NCI-H146 treated with DMSO at 0.1 percent for 48 hours (cell line): ENCODE data around the gene BPI.
"Not testable (repeated sequence)": the region's sequence is repeated elsewhere in the genome, so short reads cannot be mapped to it uniquely, and the experiment has no call there.

ENCODE experiments used
- DNase-seq: peaks from one replicate; lab custom pipeline; 2025; ENCODE audit not compliant: unreplicated experiment; lab: John Stamatoyannopoulos, UW

BPI gene

DNA sequence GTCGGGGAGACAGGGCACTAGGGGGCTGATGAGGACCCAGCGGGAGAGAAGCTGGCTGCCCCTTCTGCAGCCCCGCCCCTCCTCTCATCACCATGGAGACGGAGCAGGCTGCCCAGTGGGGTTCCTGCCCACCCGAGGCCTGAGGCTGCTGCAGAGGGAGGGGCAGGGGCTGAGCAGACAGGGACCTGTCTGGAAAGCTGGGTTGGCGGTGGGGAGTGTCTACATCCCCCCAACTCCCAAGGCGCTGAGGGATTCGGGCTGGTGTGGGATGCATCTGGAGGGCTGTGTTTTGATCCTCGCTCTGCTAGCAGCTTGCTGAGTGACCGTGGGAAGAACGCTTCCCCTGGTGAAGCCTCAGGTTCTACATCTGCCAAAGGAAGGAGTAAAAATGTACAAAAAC lies 1.2 kb upstream of the BPI start:
- no peak for DNase-seq

DNA sequence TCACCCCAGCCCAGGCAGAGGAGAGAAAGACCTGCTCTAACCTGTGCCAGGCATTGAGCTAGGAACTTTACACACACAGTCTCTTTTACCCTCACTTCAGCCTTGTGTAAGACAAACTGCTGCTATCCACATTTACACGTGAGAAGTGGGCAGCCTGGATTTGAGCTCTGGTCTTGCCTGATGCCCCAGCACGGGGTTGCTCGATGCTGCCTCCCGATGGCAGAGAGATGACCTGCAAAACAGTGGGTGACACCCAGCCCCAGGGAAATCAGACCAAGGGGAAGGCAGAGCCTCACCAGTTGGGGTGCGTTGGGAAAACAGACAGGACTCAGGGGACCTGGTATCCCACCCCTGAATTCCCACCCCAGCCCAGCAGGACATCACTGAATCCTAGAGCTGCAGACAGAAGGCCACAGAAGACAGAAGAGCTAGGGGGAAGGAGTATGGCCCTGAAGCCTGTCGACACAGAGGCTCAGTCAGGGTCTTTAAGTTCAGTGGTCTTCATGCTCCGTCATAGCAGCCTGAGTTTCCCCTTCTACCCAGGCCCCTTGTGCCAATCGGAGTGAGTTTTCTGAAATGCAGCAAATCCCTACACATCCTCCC lies 990 bp downstream of the BPI start:
- no peak for DNase-seq

GRCh38 chr20:38305541-38305940 lies 1.6 kb downstream of the BPI start:
- no peak for DNase-seq

- no peak for DNase-seq
These were observed 2.4 kb downstream of the BPI start for GRCh38 chr20:38306379-38306778.

DNA sequence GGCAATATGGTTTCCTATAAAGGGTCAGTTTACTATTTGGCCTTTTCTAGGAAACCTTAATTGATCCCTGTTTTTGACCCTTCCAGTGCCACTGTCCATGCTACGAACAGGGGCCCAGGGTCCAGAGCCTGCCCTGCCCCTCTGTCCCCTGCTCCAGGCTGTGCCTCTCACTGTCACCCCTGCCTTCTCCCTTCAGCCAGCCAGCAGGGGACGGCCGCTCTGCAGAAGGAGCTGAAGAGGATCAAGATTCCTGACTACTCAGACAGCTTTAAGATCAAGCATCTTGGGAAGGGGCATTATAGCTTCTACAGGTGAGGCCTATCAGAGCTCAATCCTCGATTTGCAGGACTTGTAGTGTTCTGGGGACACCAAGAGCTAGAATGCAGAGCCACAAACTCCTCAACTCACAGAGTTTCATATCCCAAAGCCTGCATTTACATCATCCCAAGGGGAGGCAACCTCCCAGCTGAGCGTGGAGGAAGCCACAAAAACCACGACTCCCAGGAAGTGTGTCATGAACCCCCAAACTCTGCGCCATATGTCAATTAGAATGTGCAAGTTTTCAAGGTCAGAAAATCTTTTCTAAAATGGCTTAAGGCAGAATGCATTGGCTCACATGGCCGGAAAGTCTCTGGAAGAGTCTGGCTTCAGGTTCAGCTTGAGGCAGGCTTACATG lies 3.6 kb downstream of the BPI start:
- no peak for DNase-seq

GRCh38 chr20:38308047-38308438 lies 4.1 kb downstream of the BPI start:
- DNase-seq, result no peak

GRCh38 chr20:38308447-38308846 lies 4.5 kb downstream of the BPI start:
- no peak for DNase-seq

DNA sequence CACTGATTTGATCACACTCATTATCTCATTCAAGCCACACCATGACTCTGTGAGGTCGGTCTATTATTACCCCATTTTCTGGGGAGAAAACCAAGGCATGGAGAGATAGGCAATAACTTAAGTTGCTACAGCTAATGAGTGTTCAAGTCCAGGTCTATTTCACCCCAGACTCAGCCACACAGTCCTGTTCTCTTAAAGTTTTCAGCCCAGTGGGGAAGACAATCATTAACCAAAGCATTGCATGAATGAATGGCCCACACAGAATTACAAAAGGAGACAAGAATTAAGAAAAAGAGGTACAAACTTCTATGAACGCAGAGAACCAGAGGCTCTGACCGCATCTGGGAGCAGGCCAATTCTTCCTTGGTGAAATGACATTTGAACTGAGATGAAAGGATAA lies 7.1 kb downstream of the BPI start:
- no peak for DNase-seq

- no peak for DNase-seq
These were observed 7.5 kb downstream of the BPI start for GRCh38 chr20:38311491-38311890.

DNA sequence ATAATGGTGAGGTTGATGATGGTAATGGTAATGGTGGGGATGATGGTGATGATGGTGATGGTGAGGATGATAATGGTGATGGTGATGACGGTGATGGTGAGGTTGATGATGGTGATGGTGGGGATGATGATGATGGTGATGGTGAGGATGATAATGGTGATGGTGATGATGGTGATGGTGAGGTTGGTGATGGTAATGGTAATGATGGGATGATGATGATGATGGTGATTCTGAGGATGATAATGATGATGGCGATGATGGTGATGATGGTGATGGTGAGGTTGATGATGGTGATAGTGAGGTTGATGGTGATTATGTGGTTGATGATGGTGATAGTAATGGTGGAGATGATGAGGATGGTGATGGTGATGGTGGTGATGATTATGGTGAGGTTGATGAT lies 9.7 kb downstream of the BPI start:
- DNase-seq, result no peak

DNA sequence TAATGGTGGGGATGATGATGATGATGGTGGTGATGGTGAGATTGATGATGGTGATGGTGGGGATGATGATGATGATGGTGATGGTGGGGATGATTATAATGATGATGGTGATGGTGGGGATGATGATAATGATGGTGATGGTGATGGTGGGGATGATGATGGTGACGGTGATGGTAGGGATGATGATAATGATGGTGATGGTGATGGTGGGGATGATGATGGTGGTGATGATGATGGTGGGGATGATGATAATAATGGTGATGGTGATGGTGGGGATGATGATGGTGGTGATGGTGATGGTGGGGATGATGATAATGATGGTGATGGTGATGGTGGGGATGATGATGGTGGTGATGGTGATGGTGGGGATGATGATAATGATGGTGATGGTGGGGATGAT lies 10.4 kb downstream of the BPI start:
- DNase-seq, result not testable (repeated sequence)

GRCh38 chr20:38315290-38315966 lies 11.5 kb downstream of the BPI start:
- no peak for DNase-seq

DNA sequence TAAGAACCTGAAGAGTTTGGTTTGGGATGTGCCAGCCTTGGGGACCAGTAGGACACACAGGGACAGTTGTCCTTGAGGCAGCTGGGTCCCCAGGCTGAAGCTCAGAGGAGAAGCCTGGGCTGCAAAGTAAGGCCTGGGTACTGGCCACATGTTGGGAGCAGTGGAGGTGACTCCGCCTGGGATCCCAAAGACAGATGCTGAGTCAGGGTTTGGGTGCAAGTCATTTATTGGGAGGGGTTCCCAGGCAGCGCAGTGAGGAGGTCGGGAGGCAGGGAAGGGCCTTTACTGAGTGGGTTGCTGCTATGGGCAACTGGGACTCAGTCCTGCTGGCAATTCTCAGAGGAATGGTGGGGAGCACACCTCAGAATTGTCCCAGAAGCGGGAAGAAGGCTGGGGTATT lies 12.4 kb downstream of the BPI start:
- no peak for DNase-seq

DNA sequence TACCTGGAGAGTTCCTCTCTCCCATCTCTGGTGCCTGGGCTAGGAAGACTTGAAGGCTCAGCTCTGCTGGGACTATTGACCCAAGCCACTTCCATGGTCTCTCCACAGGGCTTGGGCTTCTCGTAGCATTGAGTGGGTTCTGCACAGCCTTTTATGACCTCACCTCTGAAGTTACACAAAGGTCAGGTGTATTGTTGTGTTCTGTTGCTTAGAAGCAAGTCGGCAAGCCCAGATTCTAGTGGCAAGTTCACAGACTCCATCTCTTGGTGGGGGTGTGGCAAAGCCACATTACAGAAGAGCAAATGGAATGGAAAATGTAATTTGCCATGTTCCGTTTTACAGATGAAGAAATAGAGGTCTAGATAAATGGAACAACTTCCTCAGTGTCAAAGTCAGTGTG lies 13.5 kb downstream of the BPI start:
- no peak for DNase-seq

DNA sequence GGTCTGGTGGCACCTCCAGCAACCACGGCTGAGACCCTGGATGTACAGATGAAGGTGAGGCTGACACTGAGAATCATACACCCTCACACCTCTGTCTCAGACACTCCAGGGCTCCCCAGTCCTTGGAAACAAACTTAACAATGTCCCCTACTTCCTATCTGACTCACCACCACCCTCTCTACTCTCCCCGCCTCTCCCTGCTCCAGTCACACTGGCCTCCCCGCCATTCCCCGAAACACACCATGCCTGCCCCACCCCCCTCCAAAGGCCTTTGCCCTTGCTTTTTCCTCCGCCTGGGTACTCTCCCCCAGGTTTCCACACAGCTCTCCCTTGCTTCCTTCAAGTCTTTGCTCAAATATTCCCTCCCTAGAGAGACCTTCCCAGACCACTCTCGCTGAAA lies 16.3 kb downstream of the BPI start:
- DNase-seq, result no peak

DNA sequence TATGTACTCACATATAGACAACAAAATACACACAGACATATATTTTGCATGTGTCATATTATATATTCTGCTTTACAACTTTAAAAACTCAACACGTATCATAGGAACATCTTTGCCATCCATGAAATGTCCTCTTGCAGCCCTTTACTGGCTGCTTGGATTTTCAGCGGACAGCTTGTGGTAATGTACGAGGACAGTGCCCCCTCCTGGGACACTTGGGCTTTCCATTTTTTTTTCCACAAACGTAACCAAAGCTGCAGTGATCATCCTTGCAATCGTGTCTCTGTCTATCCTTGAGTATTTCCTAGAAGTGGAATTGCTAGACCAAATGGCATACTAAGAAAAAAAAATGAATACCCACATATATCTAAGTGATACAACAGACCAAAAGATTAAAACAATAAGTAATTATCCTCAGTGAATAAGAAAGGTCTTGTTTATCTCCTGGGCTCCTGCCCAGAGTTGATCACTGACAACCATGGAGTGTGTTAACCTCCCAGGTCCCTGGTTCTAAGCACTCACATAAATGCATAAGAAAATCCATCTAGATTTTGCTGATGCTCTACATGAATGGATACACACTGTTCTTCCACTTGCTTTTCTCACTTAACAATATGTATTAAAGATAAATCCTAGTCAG lies 18.1 kb downstream of the BPI start:
- no peak for DNase-seq

GRCh38 chr20:38324159-38324558 lies 20.2 kb downstream of the BPI start:
- DNase-seq, result no peak

DNA sequence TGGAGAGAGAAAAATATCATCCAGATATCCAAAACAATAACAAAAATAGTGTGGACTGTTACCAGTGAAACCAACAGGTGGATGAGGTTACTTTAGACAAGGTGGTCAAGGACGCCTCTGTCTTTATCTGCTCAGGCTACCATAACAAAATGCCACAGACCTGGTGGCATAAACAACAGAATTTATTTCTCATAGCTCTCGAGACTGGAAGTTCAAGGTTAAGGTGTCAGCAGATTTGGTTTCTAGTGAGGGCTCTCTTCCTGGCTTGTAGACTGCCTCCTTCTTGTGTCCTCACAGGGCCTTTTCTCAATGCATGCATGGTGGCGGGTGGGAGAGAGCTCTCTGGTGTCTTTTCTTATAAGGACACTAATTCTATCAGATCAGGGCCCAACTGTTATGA lies 21.2 kb downstream of the BPI start:
- DNase-seq, result no peak

- no peak for DNase-seq
These were observed 21.9 kb downstream of the BPI start for GRCh38 chr20:38325905-38326304.

GRCh38 chr20:38326309-38326708 lies 22.4 kb downstream of the BPI start:
- DNase-seq, result no peak

DNA sequence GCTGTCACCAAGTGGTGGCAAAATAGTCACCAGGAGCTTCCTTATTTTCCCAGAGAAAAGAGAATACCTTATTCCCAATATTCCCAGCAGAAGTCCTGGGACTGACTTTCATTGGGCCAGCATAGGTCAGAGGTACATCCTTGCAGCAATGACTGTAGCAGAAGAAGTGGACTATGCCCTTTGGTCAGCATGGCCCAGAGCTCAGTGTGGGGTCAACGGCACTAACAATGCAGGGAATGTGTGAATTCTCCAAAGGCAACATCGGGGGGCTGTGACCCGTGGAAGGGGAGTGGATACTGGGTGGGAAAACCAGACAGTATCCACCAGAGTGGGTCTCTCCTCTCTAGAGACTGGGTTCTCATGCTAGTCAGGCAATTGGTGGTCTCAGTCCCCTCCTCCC lies 26.7 kb downstream of the BPI start:
- DNase-seq, result no peak

DNA sequence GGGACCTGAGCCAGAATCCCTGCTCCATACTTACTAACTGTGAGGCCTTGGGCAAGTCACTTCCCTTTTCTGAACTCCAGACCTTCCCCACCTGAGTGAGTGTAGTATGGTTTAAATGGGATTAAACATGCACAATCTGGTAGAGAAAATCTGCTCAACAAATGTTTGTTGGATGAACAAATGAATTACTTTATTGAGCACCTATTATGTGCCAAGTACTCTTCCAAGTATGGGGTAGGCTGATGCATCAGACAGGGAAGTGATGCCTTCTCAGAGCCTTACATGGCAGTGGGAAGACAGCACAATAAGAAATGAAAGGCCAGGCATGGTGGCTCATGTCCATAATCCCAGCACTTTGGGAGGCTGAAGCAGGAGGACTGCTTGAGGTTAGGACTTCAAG lies 27.3 kb downstream of the BPI start:
- DNase-seq, result no peak
